TTC549 (cell line): ENCODE data around the gene ADAMTS15.

ENCODE experiments used
- FAIRE-seq: peaks from 2 replicates; lab custom pipeline; 2012; peaks lifted over from hg19 to GRCh38; lab: Jason Lieb, UNC

Gene ADAMTS15

DNA sequence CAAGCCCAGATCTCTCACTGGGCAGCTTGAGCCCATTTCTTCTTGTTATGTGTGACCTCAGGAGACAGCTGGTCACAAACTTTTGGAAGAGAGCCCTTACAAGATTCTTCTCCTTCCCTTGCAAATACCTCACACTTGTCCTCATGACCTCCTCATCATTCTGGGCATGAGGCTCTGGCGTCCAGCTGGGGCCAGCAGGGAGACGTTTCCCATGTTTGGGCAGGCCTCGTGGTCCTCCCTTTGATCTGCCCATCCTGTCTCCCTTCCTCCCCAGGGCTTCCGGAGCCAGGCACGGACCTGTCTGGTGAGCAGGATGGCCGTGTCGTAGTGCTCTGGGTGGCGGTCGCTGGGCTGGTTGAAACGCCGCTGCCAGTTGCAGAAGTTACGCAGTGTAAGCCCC is 29.7 kb upstream of the ADAMTS15 start:
- FAIRE-seq, result no peak

GRCh38 chr11:130420478-130421198 is 27.8 kb upstream of the ADAMTS15 start:
- no peak for FAIRE-seq

GRCh38 chr11:130421199-130421585 is 27.3 kb upstream of the ADAMTS15 start:
- FAIRE-seq, result no peak

DNA sequence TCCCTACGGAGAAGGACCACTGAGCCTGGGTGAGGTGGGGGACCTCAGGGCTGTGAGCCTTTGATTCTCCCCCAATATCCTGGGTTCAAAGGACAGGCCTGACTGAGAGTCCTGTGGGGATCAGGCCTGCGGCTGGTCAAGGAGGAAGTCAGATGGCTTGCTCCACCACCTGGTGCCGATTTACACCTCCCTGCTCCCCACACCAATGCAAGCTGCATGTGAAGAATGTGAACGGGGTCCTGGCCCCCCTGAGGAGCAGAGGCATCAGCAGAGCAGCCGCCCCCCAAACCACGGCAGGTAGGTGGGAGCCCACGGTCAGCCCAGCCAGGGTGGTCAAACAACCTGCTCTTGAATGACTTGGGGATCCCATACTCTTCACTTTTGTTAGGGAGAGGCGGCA is 26.7 kb upstream of the ADAMTS15 start:
- no peak for FAIRE-seq

- no peak for FAIRE-seq
Observed at GRCh38 chr11:130422251-130422995, 26.0 kb upstream of the ADAMTS15 start.

DNA sequence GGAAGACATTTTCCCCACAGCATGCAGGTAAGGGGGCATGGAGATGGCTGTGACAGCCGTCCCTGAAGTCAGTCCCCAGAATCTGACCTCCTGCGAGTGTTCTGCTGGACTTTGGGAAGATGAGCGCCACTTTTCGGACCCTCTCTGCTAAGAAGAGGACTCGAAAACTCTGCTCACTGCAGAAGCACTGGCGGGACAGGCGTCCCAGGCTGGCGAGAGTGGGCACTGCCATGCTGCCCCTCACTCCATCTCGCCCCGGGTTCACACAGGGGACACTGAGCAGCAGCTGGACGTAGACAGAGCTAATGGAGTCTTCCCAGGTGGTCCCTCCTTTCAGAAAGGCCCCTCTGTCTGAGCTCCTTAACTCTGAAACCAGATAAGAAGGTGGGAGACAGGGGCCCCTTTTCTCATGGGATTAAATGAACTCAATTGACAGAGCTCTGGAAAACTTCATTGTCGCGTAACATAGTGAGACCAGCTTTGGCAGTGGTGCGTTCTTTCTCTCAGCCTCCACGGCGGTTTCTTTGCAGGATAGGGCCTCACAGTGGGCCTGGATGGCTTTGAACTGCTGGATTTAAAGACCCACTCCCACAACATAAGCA is 24.8 kb upstream of the ADAMTS15 start:
- no peak for FAIRE-seq

DNA sequence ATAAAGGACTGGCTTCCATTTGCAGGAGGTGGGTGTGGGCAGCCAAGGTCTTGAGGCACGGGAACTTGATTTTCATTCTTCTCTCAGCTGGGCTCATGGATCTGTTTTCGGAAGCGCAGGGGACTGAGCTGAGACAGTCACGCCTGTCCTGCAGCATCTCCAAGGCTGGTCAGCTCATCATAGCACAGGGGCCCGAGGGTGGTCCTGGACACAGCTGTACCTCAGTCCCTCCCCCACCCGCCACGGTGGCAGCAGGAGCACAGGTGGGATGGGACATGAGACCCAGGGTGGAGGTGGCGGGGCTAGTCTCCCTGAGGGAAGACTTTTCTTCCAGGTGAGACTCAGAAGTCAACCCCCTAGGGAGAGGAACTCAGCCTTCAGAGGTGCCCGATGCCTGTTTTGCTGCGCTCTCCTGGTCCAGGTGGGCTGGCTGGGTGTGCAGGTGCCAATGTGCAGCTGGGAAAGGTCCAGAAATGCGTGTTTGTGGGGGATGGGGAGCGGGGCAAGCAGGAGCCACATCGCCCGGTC is 23.8 kb upstream of the ADAMTS15 start:
- FAIRE-seq, result no peak

- no peak for FAIRE-seq
Observed at GRCh38 chr11:130425156-130425555, 23.3 kb upstream of the ADAMTS15 start.

- FAIRE-seq, result no peak
Observed at GRCh38 chr11:130426223-130426836, 22.1 kb upstream of the ADAMTS15 start.

- FAIRE-seq, result no peak
Observed at GRCh38 chr11:130426837-130427341, 21.6 kb upstream of the ADAMTS15 start.

DNA sequence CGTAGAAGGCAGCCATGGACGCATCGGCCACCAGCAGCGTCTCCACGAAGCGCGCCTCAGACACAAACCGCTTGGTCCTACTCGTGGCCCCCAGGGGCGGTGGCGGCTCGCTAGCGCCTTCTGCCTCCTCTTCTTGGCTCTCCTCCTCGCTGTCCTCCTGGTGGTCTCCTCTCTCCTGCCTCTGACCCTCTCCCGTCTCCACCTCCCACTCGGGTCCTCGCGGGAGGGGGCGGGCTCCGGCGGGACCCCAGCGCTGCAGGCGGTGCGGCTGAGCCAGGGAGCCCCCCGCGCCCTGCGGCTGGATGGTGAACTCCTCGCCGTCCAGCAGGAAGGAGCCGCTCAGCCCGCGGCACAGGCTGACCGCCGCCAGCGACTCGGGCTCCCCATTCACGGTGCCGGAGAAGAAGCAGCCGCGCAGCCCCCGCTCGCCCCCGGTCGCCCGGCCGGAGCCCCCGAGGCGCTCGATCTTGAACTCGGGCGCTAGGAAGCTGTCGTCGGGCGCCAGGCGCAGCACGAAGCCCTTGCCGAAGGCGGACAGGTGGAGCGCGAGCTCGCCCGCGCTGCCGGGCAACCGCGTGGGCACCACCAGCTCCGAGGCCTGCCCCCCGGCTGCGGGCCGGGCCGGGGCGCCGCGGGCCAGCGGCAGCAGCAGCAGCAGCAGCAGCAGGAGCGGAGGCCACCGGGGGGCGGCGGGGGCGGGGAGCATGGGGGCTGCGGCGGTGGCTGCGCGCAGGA is 20.7 kb upstream of the ADAMTS15 start:
- FAIRE-seq, result no peak

- FAIRE-seq, result no peak
Observed at GRCh38 chr11:130428316-130429119, 19.9 kb upstream of the ADAMTS15 start, which contains the start of gene ADAMTS8. TSS of gene ADAMTS8 (minus strand) at chr11:130428609. CDS start at chr11:130428286, 323 bp downstream.

GRCh38 chr11:130429120-130429681 is 19.2 kb upstream of the ADAMTS15 start:
- no peak for FAIRE-seq

DNA sequence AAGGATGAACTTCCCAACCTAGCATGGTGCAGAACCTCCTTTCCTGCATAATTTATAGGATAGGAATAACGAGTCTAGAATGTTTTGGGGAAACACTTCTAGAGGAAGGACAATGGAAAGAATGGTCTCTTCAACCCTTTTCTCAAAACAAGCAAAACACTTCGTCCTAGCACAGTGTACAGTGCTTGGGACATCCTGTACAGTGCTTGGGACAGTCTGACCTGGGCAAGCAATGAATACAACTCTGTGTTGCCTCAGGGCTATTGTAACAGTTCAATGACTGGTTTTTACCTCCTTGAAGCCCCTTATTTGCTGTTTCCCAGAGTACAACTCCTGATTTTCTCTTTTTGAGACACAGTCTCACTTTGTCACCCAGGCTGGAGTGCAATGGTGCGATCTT is 18.5 kb upstream of the ADAMTS15 start:
- no peak for FAIRE-seq

GRCh38 chr11:130431331-130431773 is 17.1 kb upstream of the ADAMTS15 start:
- no peak for FAIRE-seq

- FAIRE-seq, result no peak
Observed at GRCh38 chr11:130431801-130432200, 16.6 kb upstream of the ADAMTS15 start.

DNA sequence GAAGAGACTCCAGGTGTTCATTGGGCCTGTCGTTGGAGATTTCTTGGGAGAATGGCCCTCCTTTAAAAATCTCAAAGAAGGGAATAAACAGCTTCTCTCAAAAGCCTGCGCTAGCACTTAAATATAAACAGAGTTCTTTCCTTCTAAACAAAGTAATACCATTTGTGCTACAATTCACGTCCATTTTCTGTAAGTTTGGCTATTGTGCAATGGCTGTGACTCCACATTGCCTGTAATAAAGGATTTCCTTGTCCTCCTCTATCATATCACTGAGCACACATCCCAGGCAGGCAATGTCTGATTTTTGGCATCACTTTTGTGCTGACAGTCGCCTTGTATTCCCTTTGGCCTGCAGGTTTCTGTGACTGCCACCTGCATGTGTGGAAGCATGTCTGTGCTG is 15.1 kb upstream of the ADAMTS15 start:
- FAIRE-seq, result no peak

- FAIRE-seq, result peak; percentile 28
Observed at GRCh38 chr11:130434521-130435223, 13.8 kb upstream of the ADAMTS15 start.

DNA sequence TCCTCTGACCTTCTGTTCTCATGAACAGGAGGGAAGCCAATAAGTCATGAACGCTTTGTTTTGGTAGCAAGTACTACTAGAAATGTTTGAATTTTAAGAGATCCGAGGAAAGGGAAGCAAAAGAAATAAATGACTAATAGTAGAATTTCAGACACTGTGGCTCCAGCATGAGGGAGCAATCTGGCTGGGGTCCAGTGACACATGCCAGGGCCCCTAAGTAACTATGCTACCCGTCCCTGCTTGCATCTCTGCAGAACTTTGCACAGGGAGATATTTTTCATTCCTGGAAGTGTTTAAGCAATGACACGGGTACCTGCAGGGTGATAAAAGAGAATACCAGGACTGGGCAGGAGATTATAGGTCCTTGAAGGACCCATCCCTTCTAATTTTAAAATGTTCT is 12.8 kb upstream of the ADAMTS15 start:
- no peak for FAIRE-seq

- no peak for FAIRE-seq
Observed at GRCh38 chr11:130436171-130436570, 12.3 kb upstream of the ADAMTS15 start.
